ENCODE measurements around the gene C16orf90. TPM values are rescaled to one million over a fixed set of nuclear protein-coding genes. Genes with fewer than 3 reads are reported as not detected.
A peak's percentile ranks its signal among the peaks of the same experiment; 100 is the strongest.

Gene C16orf90
- total RNA-seq, 4 donors from 2014 or later, result not detected

DNA sequence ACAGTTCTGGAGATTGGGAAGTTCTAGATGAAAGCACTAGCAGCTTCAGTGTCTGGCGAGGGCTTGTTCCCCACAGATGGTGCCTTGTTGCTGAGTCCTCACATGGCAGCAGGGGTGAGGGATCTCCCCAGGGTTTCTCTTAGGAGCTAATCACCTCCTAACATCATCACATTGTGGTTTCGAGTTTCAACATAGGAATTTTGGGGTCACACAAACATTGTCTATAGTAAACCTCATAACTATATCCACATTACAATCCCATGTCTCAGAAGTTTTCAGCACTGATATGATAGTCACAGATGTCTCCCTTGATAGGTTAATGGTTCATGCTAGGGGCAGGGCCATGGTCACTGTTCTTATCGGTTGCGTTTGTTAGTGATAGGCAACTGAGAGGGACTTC, 19.3 kb upstream of the C16orf90 start:
- Histone ChIP-seq H3K9me3 (no peaks in the 10 kb centered on the region), H3K4me1 (no peaks in the 10 kb centered on the region), H3K36me3 (peaks cover 71 to 79% of the 10 kb centered on the region in 2 donors), H3K4me3 (replicated peaks in 1 of 3) (no peak overlapping the region), H3K27me3 (no peaks in the 10 kb centered on the region), H3K27ac (no peak overlapping the region)
- TF ChIP-seq CTCF (IDR thresholded peaks at IDR 0.05), result no peak
- 95 to 99% methylated on average over 4 of the region's 4 CpGs for WGBS, 2 donors
- intact Hi-C loops (cut with DNase I), result no loop called here
- DNase-seq, result no peak

GRCh38 chr16:3513892-3514583, 18.7 kb upstream of the C16orf90 start:
- Histone ChIP-seq H3K27me3 (no peaks in the 10 kb centered on the region), H3K4me1 (no peaks in the 10 kb centered on the region), H3K4me3 (replicated peaks in 1 of 3) (no peak overlapping the region), H3K9me3 (no peaks in the 10 kb centered on the region), H3K27ac (no peak overlapping the region), H3K36me3 (peaks cover 73 to 80% of the 10 kb centered on the region in 2 donors)
- TF ChIP-seq CTCF (IDR thresholded peaks at IDR 0.05), result no peak
- TF ChIP-seq POLR2A (IDR thresholded peaks at IDR 0.05), result no peak
- WGBS, 2 donors, result 88 to 90% methylated on average over 7 of the region's 7 CpGs
- intact Hi-C loops (cut with DNase I), result no loop called here
- no peak for DNase-seq

DNA sequence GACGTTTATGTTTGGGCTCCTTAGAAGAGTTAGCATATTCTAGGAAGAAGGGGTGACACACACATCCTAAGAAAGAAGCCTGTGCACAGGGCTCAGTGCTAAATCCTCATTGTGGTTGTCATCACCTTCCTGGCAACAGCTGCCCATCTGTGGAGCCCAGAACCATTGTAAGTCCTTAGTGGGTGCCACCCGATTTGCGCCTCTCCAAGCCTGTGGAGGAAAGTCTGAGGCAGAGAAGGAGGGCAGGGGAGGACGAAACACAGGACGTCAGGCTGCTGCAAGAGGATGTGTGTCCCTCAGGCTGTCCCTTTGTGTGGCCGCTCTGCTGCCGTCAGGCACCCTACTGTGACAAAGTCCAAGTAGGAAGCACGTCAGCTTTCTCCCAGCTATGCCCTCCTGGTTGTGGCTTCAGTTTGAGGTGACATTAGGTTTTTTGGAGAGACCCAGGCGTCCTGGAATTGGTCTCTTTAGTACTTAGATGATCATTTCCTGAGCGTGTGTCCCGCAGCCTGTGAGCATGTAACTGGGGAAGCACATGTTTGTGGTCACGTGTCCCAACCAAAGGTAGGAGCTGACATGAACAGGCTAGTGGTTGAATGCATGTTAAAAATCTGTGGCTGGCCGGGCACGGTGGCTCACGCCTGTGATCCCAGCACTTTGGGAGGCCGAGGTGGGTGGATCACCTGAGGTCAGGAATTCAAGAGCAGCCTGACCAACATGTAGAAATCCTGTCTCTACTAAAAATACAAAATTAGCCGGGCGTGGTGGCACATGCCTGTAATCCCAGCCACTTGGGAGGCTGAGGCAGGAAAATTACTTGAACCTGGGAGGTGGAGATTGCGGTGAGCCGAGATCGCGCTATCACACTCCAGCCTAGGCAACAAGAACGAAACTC, 16.2 kb upstream of the C16orf90 start:
- no peak overlapping the region for H3K27ac ChIP-seq
- H3K36me3 ChIP-seq, result peaks cover 65 to 76% of the 10 kb centered on the region in 2 donors
- H3K4me1 ChIP-seq, result no peaks in the 10 kb centered on the region
- WGBS, 2 donors, result 93 to 94% methylated on average over 18 to 23 of the region's 23 CpGs
- H3K9me3 ChIP-seq, result no peaks in the 10 kb centered on the region
- no peak overlapping the region for H3K4me3 ChIP-seq (replicated peaks in 1 of 3)
- no peaks in the 10 kb centered on the region for H3K27me3 ChIP-seq
- no peak for DNase-seq
- intact Hi-C loops (cut with DNase I), result no loop called here
- TF ChIP-seq POLR2A (IDR thresholded peaks at IDR 0.05) (no peak), CTCF (IDR thresholded peaks at IDR 0.05) (no peak)

DNA sequence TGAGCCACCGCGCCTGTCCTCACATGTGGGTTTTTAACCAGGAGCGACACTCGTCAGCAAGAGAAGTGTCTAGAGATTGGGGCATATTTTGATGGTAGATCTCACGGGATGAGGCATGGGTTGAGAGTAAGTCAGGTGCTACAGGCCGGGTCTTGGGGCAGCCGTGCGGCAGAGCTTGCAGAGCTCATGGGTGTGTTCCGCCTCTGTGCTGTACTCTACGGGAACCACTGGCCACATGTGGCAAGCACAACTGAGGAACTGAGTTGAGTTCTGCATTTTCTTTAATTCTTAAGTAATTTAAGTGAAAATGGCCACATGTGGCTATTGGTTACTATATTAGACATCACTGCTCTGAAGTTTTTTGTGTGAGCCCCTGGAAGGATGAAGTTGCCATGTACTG, 15.1 kb upstream of the C16orf90 start:
- H3K9me3 ChIP-seq, result no peaks in the 10 kb centered on the region
- H3K27me3 ChIP-seq, result no peaks in the 10 kb centered on the region
- no peak overlapping the region for H3K4me3 ChIP-seq (replicated peaks in 1 of 3)
- intact Hi-C loops (cut with DNase I), result no loop called here
- no peaks in the 10 kb centered on the region for H3K4me1 ChIP-seq
- TF ChIP-seq POLR2A (IDR thresholded peaks at IDR 0.05) (no peak), CTCF (IDR thresholded peaks at IDR 0.05) (no peak)
- peaks cover 54 to 73% of the 10 kb centered on the region in 2 donors for H3K36me3 ChIP-seq
- H3K27ac ChIP-seq, result no peak overlapping the region
- 97 to 98% methylated on average over 10 of the region's 10 CpGs for WGBS, 2 donors
- no peak for DNase-seq

DNA sequence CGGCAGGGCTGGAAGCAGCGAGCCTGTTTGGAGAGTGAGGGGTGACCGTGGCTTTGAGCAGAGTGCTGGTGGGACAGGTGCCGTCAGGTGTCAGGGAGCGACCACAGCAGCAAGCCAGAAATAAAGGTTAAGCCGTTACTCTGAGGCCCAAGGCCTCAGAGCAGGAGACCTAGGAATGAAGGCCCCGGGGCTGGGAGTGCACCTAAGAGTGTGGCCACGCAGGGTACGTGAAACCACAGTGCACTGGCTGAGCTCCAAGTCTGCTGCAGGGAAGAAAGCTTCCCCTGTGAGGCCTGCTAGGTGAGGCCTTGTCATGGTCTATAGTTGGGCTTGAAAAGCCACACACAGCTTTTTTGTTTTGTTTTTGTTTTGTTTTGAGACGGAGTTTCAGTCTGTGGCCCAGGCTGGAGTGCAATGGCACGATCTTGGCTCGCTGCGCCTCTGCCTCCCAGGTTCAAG, 14.2 kb upstream of the C16orf90 start:
- no peaks in the 10 kb centered on the region for H3K27me3 ChIP-seq
- no peaks in the 10 kb centered on the region for H3K9me3 ChIP-seq
- no peak overlapping the region for H3K27ac ChIP-seq
- intact Hi-C loops (cut with DNase I), result no loop called here
- 91% methylated on average over 13 of the region's 13 CpGs for WGBS, 2 donors
- peaks cover 46 to 67% of the 10 kb centered on the region in 2 donors for H3K36me3 ChIP-seq
- TF ChIP-seq POLR2A (IDR thresholded peaks at IDR 0.05) (no peak), CTCF (IDR thresholded peaks at IDR 0.05) (no peak)
- DNase-seq, result peak in 1 of 2 donors; percentile 19
- H3K4me3 ChIP-seq (replicated peaks in 1 of 3), result no peak overlapping the region
- H3K4me1 ChIP-seq, result no peaks in the 10 kb centered on the region

Measured in thyroid gland (tissue), 4 donors.